Upper lobe of left lung (tissue), 6 donors: ENCODE data around the gene CLCNKB. TPM values are rescaled to one million over a fixed set of nuclear protein-coding genes. Genes with fewer than 3 reads are reported as not detected.

Experiments used
- ATAC-seq, 2 donors: fragments of 200-7000 bp; cut with Tn5 transposase; one replicate each; pipeline ENCODE4 v1.9.1; 2022; ENCODE audit warnings: mild to moderate bottlenecking in 2 of 2, moderate library complexity in 2 of 2; ENCODE audit not compliant: low FRiP score in 2 of 2
- DNase-seq, 2 donors: peaks; one replicate each; pipeline ENCODE4 v3.0.0-alpha.2; 2019 to 2020
- H3K27ac ChIP-seq, 4 donors: fragments of 200-600 bp; sonication (generic); one replicate each; pipeline ENCODE4 v1.5.1; 2016 to 2019
- H3K27me3 ChIP-seq, 4 donors: fragments of 200-600 bp; sonication (generic); one replicate each; pipeline ENCODE4 v1.5.1; 2017 to 2019
- H3K36me3 ChIP-seq, 4 donors: fragments of 200-600 bp; sonication (generic); one replicate each; pipeline ENCODE4 v1.5.1; 2016 to 2019
- H3K4me1 ChIP-seq, 4 donors: fragments of 200-600 bp; sonication (generic); one replicate each; pipeline ENCODE4 v1.5.1; 2018 to 2019
- H3K4me3 ChIP-seq, 4 donors: fragments of 200-600 bp; sonication (generic); one replicate each; pipeline ENCODE4 v1.5.1; 2017 to 2019; ENCODE audit warnings: mild to moderate bottlenecking in 2 of 4, moderate library complexity in 1 of 4
- H3K9me3 ChIP-seq, 4 donors: fragments of 200-600 bp; sonication (generic); one replicate each; pipeline ENCODE4 v1.5.1; 2018 to 2019
- EP300 ChIP-seq, 4 donors: sonication (generic); formaldehyde crosslinking; IDR thresholded peaks; one replicate each; pipeline ENCODE4 v1.5.1; 2017; ENCODE audit warnings: antibody characterized with exemption in 4 of 4, control low read depth in 2 of 4
- POLR2A ChIP-seq, 4 donors: fragments of 450-650 bp; IDR thresholded peaks; one replicate each; pipeline ENCODE4 v1.5.1; 2016 to 2017; ENCODE audit warnings: antibody characterized with exemption in 4 of 4, mild to moderate bottlenecking in 2 of 4
- POLR2AphosphoS5 ChIP-seq, 2 donors: sonication (generic); formaldehyde crosslinking; IDR thresholded peaks; one replicate each; pipeline ENCODE4 v1.5.1; 2017; ENCODE audit warnings: antibody characterized with exemption in 2 of 2
- WGBS, 2 donors: methylation state at CpG; one replicate each; pipeline ENCODE4 v1.1.5; 2017 to 2018; 5-methylcytosine and 5-hydroxymethylcytosine counted together
- total RNA-seq, 6 donors: library from RNA; depleted of rRNA in 4 of 6; stranded (reverse); fragments of >200 nt in 4 of 6; gene quantifications; one replicate each; pipeline versions ENCODE4 v1.1.0 to v1.2.1, GENCODE V29; 2016 to 2021
- TF ChIP-seq, protein P1 (sequence below), 6 experiments: fragments of 450-650 bp in 4 of 6; fragments of 200-600 bp in 2 of 6; sonication (generic) in 2 of 6; IDR thresholded peaks; one replicate each; pipeline ENCODE4 v1.5.1; 2016 to 2019; ENCODE audit warnings: antibody characterized with exemption in 6 of 6
- donor health status: DM: no; HTN: no; CAD: no; lungs with moderate emphysema.
- donor health status: DM: no; HTN: yes; CAD: no; lungs with severe emphysema.

The CLCNKB gene
- total RNA-seq: 1 to 10 TPM in 1 of 6 donors, under 1 TPM in 3, not detected in 2; 0.46 to 9.4 (median 0.53) TPM

DNA sequence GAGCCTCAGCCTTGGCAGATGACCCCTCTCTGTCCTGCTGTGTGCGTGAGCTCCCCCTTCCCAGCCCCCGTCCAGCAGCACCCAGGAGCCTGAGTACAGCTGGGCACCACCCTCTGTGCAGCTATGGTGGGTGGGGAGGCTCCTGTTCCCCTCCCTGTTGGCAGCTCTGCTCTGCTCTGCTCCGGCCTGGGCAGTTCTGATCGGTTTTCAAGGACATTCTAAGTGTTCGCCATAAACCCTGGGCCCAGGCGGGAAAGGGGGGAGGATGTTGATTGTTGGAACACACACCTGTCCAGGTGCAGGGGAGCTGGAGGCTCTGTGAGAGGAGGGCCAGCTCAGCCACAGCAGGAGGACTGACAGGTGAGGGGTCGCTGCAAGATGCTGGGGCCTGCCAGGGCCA, at the start of gene CLCNKB:
Gene CLCNKB (plus strand): TSS at position 262 of the 400 bp plus-strand sequence. CDS start 711 bp downstream, outside the sequence.
- Histone ChIP-seq H3K4me3 (no peak within 1 kb of the TSS), H3K27me3 (no peaks in the 10 kb centered on the region)
- peak in 1 of 2 donors; percentile 72 for ATAC-seq

DNA sequence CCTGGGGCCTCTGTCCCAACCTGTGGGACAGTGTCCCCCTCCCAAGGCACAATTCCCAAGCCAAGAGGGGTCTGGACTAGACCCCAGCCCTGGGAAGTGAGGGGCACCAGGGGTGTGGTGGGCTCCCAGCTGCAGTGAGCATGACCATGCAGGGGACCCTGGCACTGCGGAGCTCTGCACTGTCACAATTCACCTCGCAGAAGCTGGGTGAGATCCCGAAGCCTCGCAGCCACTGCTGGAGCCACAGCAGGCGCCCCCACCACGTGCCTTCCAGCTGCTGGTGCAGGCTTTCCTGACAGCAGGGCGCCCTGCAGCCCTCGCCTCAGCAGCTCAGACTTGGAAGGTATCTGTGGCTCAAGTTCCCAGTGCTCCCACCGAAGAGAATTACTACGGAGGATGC, 49.5 kb upstream of the CLCNKB start:
- no peaks in the 10 kb centered on the region for H3K27me3 ChIP-seq
- TF ChIP-seq, protein P1, sequence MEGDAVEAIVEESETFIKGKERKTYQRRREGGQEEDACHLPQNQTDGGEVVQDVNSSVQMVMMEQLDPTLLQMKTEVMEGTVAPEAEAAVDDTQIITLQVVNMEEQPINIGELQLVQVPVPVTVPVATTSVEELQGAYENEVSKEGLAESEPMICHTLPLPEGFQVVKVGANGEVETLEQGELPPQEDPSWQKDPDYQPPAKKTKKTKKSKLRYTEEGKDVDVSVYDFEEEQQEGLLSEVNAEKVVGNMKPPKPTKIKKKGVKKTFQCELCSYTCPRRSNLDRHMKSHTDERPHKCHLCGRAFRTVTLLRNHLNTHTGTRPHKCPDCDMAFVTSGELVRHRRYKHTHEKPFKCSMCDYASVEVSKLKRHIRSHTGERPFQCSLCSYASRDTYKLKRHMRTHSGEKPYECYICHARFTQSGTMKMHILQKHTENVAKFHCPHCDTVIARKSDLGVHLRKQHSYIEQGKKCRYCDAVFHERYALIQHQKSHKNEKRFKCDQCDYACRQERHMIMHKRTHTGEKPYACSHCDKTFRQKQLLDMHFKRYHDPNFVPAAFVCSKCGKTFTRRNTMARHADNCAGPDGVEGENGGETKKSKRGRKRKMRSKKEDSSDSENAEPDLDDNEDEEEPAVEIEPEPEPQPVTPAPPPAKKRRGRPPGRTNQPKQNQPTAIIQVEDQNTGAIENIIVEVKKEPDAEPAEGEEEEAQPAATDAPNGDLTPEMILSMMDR (IDR thresholded peaks at IDR 0.05): no peak
- no peak for TF ChIP-seq EP300 (IDR thresholded peaks at IDR 0.05)
- TF ChIP-seq POLR2A (IDR thresholded peaks at IDR 0.05): no peak
- TF ChIP-seq POLR2AphosphoS5 (IDR thresholded peaks at IDR 0.05): no peak
- no peak for ATAC-seq
- H3K4me3 ChIP-seq: no peak overlapping the region
- peaks cover 0 to 4% (median 0%) of the 10 kb centered on the region in 4 donors for H3K4me1 ChIP-seq
- WGBS, 2 donors: 96 to 98% methylated on average over 2 to 10 of the region's 10 CpGs
- H3K36me3 ChIP-seq: no peaks in the 10 kb centered on the region
- no peak for DNase-seq
- no peaks in the 10 kb centered on the region for H3K9me3 ChIP-seq
- H3K27ac ChIP-seq: no peak overlapping the region

More for the DNA sequence above, at the start of gene CLCNKB:
- 61 to 69% methylated on average over 4 to 6 of the region's 7 CpGs for WGBS, 2 donors
- no peak for TF ChIP-seq EP300 (IDR thresholded peaks at IDR 0.05)
- TF ChIP-seq POLR2AphosphoS5 (IDR thresholded peaks at IDR 0.05): no peak
- TF ChIP-seq POLR2A (IDR thresholded peaks at IDR 0.05): no peak
- TF ChIP-seq, protein P1 (IDR thresholded peaks at IDR 0.05): no peak
- Histone ChIP-seq H3K36me3 (no peaks in the 10 kb centered on the region), H3K27ac (no peak within 1 kb of the TSS), H3K4me1 (peaks cover 0 to 3% (median under 1%) of the 10 kb centered on the region in 4 donors), H3K9me3 (no peaks in the 10 kb centered on the region)
- peak in 1 of 2 donors; percentile 32 for DNase-seq

DNA sequence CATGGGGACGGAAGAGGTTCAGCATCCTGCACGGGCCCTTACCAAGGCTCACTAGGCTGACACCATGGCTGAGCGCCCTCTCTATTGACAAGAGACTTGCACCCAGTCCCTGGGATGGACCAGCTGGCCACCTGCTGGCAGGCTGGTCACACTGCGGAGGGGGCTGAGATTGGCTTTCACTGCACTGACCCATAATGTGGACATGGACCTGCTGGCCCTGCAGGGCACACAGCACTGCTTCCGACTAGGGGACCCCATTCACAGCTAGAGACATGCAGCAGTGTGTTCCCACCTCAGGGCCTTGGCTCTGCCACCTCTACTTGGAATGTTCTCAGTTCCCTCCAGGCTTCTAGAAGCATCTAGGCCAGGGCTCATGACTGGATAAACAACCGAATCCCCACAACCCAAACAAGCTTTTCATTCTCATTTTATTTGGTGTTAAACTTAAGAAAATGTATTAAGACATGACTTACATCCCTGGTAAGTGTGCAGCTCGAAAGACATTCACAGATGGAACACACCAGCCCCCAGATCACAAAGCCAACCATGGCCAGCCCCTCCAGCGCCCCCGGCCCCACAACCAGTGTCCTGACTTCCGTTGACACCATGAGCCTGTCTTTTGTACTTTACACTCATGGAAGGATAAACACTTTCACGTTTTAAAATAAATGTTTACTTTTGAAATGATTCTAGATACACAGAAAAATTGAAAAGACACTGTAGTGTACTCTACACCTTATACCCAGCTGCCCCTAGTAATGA, 48.8 kb upstream of the CLCNKB start:
- DNase-seq (peak; percentile 71 to 83), ATAC-seq (peak; percentile 75 to 86)
- no peaks in the 10 kb centered on the region for H3K27me3 ChIP-seq
- H3K9me3 ChIP-seq: no peaks in the 10 kb centered on the region
- WGBS, 2 donors: 57 to 59% methylated on average over 10 to 11 of the region's 11 CpGs
- TF ChIP-seq, protein P1 (IDR thresholded peaks at IDR 0.05): peak; percentile 75 to 96 (median 90)
- no peak for TF ChIP-seq POLR2AphosphoS5 (IDR thresholded peaks at IDR 0.05)
- H3K27ac ChIP-seq: no peak overlapping the region
- no peak overlapping the region for H3K4me3 ChIP-seq
- no peaks in the 10 kb centered on the region for H3K36me3 ChIP-seq
- peaks cover 0 to 4% (median 0%) of the 10 kb centered on the region in 4 donors for H3K4me1 ChIP-seq

DNA sequence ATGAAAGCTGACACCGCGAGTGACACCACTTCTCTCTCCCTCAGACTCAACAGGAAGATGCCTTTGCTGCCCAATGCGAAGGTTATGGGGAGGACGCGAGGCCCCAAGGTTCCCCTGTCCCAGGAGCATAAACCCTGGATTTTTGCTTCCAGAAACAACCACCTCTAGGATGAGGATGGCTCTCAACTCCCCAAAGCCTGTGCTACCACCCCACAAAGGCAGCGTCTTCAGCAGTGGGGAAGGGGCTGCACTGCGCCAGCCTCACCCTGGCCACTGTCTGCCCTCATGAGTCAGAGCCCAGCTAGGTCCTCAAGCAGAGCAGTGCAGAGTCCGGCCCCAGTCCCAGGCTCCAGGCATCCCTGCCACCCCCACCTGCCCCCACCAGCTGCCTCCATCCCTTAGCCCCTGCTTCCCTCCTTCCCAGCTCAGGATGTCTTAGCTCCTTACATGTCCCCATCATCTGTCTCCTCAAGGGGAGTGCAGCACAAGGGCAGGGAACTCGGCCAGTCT, 46.5 kb upstream of the CLCNKB start:
- Histone ChIP-seq H3K4me1 (peaks cover 0 to 4% (median 0%) of the 10 kb centered on the region in 4 donors), H3K27me3 (no peaks in the 10 kb centered on the region), H3K4me3 (no peak overlapping the region), H3K27ac (no peak overlapping the region), H3K9me3 (no peaks in the 10 kb centered on the region), H3K36me3 (no peaks in the 10 kb centered on the region)
- WGBS, 2 donors: 83% methylated on average over 9 of the region's 9 CpGs; no CpG with 5 or more reads in 1 of the 2 donors
- DNase-seq: no peak
- TF ChIP-seq POLR2AphosphoS5 (IDR thresholded peaks at IDR 0.05): no peak
- TF ChIP-seq, protein P1 (IDR thresholded peaks at IDR 0.05): no peak
- no peak for TF ChIP-seq EP300 (IDR thresholded peaks at IDR 0.05)
- TF ChIP-seq POLR2A (IDR thresholded peaks at IDR 0.05): no peak
- ATAC-seq: peak in 1 of 2 donors; percentile 17
